ENCODE results near the gene FAM24B.

The FAM24B gene

GRCh38 chr10:122847782-122848604, 31.4 kb downstream of the FAM24B start:
- no peaks in the 10 kb centered on the region for H3K36me3 ChIP-seq (ENCODE audit: control insufficient read depth, insufficient read depth, low read length)
- H3K4me3 ChIP-seq (ENCODE audit: insufficient read depth, low read depth, low read length): no peak overlapping the region
- H3K27me3 ChIP-seq (ENCODE audit: control insufficient read depth, insufficient read depth, low read length, poor library complexity, severe bottlenecking): no peaks in the 10 kb centered on the region
- H3K9me3 ChIP-seq (ENCODE audit: control insufficient read depth, low read length): no peaks in the 10 kb centered on the region
- 94 to 96% methylated on average over 12 of the region's 12 CpGs for WGBS, 2 experiments
- no peak overlapping the region for H3K27ac ChIP-seq (ENCODE audit: insufficient read depth, low read depth, low read length, poor library complexity, severe bottlenecking)
- no peaks in the 10 kb centered on the region for H3K4me1 ChIP-seq (ENCODE audit: control insufficient read depth, insufficient read depth, low read length)

DNA sequence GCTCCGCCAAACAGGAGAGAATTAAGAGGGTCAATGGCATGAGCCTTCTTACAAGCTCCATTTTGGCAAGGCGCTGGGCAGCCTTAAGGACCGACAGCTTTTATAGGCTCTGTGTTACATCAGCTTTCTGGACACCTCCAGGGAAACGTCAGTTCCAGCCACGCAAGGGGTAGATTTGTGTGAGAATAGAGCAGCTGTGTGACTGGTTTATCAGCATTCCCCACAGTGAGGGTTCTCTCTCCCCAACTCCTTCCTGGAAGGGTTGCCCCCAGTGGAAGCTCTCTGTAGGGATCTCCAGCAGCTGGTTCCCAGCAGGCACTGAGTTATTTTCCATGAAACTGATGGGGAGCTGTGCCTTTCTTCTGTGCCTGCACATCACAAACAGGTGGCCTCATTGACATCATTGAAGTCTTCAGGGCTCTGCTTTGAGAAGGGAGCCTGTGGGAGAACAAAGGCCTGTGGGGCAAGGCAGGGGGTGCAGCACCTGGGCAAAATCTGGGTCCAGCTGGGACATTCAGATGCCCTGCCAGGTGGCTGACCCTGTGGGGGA, 33.5 kb downstream of the FAM24B start, which contains the start of gene CUZD1:
TSS of gene CUZD1 (minus strand) at position 75 of the 550 bp plus-strand sequence. CDS start at position 61, 14 bp downstream.
- no peaks in the 10 kb centered on the region for H3K9me3 ChIP-seq (ENCODE audit: control insufficient read depth, low read length)
- H3K4me3 ChIP-seq (ENCODE audit: insufficient read depth, low read depth, low read length): no peak within 1 kb of the TSS
- no peaks in the 10 kb centered on the region for H3K4me1 ChIP-seq (ENCODE audit: control insufficient read depth, insufficient read depth, low read length)
- H3K27me3 ChIP-seq (ENCODE audit: control insufficient read depth, insufficient read depth, low read length, poor library complexity, severe bottlenecking): no peaks in the 10 kb centered on the region
- WGBS, 2 experiments: 63 to 65% methylated on average over 5 of the region's 5 CpGs
- no peak within 1 kb of the TSS for H3K27ac ChIP-seq (ENCODE audit: insufficient read depth, low read depth, low read length, poor library complexity, severe bottlenecking)
- H3K36me3 ChIP-seq (ENCODE audit: control insufficient read depth, insufficient read depth, low read length): no peaks in the 10 kb centered on the region

- 93 to 95% methylated on average over 4 of the region's 4 CpGs for WGBS, 2 experiments
- Histone ChIP-seq H3K36me3 (ENCODE audit: control insufficient read depth, insufficient read depth, low read length) (no peaks in the 10 kb centered on the region), H3K9me3 (ENCODE audit: control insufficient read depth, low read length) (no peaks in the 10 kb centered on the region), H3K27me3 (ENCODE audit: control insufficient read depth, insufficient read depth, low read length, poor library complexity, severe bottlenecking) (no peaks in the 10 kb centered on the region), H3K4me3 (ENCODE audit: insufficient read depth, low read depth, low read length) (no peak overlapping the region), H3K4me1 (ENCODE audit: control insufficient read depth, insufficient read depth, low read length) (no peaks in the 10 kb centered on the region), H3K27ac (ENCODE audit: insufficient read depth, low read depth, low read length, poor library complexity, severe bottlenecking) (no peak overlapping the region)
Measured at GRCh38 chr10:122844146-122844545, 35.2 kb downstream of the FAM24B start.

GRCh38 chr10:122841569-122841968, 37.8 kb downstream of the FAM24B start:
- Histone ChIP-seq H3K27me3 (ENCODE audit: control insufficient read depth, insufficient read depth, low read length, poor library complexity, severe bottlenecking) (no peaks in the 10 kb centered on the region), H3K9me3 (ENCODE audit: control insufficient read depth, low read length) (no peaks in the 10 kb centered on the region), H3K4me3 (ENCODE audit: insufficient read depth, low read depth, low read length) (no peak overlapping the region), H3K36me3 (ENCODE audit: control insufficient read depth, insufficient read depth, low read length) (no peaks in the 10 kb centered on the region), H3K4me1 (ENCODE audit: control insufficient read depth, insufficient read depth, low read length) (no peaks in the 10 kb centered on the region), H3K27ac (ENCODE audit: insufficient read depth, low read depth, low read length, poor library complexity, severe bottlenecking) (no peak overlapping the region)

DNA sequence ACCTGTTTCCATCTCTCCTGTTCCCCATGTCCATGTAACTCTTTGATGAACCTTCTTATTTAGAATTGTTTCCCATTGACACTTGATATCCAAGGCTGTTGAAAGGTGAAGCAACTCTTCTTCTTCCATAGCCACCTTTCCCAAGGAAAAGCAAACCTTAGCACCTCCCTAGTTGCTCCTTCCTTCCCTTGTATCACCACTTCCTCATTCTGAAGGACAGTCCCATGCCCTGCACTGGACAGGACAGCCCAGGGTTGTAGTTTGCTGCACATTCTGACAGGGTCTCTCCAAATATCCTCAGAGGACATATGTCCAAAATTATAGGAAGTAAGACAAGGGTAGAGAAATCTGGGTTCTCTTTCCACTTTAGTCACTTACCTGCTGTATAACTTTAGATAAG, 39.9 kb downstream of the FAM24B start:
- Histone ChIP-seq H3K4me3 (ENCODE audit: insufficient read depth, low read depth, low read length) (no peak overlapping the region), H3K27me3 (ENCODE audit: control insufficient read depth, insufficient read depth, low read length, poor library complexity, severe bottlenecking) (no peaks in the 10 kb centered on the region), H3K9me3 (ENCODE audit: control insufficient read depth, low read length) (no peaks in the 10 kb centered on the region), H3K4me1 (ENCODE audit: control insufficient read depth, insufficient read depth, low read length) (no peaks in the 10 kb centered on the region), H3K27ac (ENCODE audit: insufficient read depth, low read depth, low read length, poor library complexity, severe bottlenecking) (no peak overlapping the region), H3K36me3 (ENCODE audit: control insufficient read depth, insufficient read depth, low read length) (peaks cover 5% of the 10 kb centered on the region)

DNA sequence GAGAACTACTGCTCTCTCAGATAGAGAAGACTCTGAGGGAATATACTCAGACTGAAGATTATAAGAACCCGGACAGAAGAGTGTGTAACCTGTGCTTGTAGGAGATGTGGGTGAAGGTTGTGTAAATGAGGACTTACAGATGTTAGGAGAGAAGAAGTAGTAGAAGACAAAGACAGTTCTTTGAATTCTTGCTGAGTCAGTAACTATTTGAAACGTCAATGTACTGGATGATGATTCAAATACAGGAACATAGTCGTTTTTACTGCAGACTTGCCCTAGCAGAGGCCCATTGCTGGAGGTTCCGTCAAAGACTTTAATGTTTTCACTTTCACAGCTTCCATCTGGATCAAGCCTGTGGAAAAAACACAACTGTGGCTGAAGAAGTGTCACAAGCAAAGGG, 40.5 kb downstream of the FAM24B start:
- Histone ChIP-seq H3K27ac (ENCODE audit: insufficient read depth, low read depth, low read length, poor library complexity, severe bottlenecking) (no peak overlapping the region), H3K27me3 (ENCODE audit: control insufficient read depth, insufficient read depth, low read length, poor library complexity, severe bottlenecking) (no peaks in the 10 kb centered on the region), H3K4me1 (ENCODE audit: control insufficient read depth, insufficient read depth, low read length) (no peaks in the 10 kb centered on the region), H3K36me3 (ENCODE audit: control insufficient read depth, insufficient read depth, low read length) (peaks cover 5% of the 10 kb centered on the region), H3K9me3 (ENCODE audit: control insufficient read depth, low read length) (no peaks in the 10 kb centered on the region), H3K4me3 (ENCODE audit: insufficient read depth, low read depth, low read length) (no peak overlapping the region)
- WGBS, 2 experiments: 92 to 95% methylated on average over 4 of the region's 4 CpGs

- peaks cover 5% of the 10 kb centered on the region for H3K36me3 ChIP-seq (ENCODE audit: control insufficient read depth, insufficient read depth, low read length)
- H3K9me3 ChIP-seq (ENCODE audit: control insufficient read depth, low read length): no peaks in the 10 kb centered on the region
- H3K4me1 ChIP-seq (ENCODE audit: control insufficient read depth, insufficient read depth, low read length): no peaks in the 10 kb centered on the region
- no peaks in the 10 kb centered on the region for H3K27me3 ChIP-seq (ENCODE audit: control insufficient read depth, insufficient read depth, low read length, poor library complexity, severe bottlenecking)
- 92 to 97% methylated on average over 1 to 2 of the region's 2 CpGs for WGBS, 2 experiments
- no peak overlapping the region for H3K4me3 ChIP-seq (ENCODE audit: insufficient read depth, low read depth, low read length)
- no peak overlapping the region for H3K27ac ChIP-seq (ENCODE audit: insufficient read depth, low read depth, low read length, poor library complexity, severe bottlenecking)
Measured at GRCh38 chr10:122835908-122836307, 43.5 kb downstream of the FAM24B start.

- H3K36me3 ChIP-seq (ENCODE audit: control insufficient read depth, insufficient read depth, low read length): peaks cover 2% of the 10 kb centered on the region
- WGBS, 2 experiments: 95 to 100% methylated on average over 1 of the region's 1 CpG
- H3K9me3 ChIP-seq (ENCODE audit: control insufficient read depth, low read length): no peaks in the 10 kb centered on the region
- H3K27ac ChIP-seq (ENCODE audit: insufficient read depth, low read depth, low read length, poor library complexity, severe bottlenecking): no peak overlapping the region
- H3K27me3 ChIP-seq (ENCODE audit: control insufficient read depth, insufficient read depth, low read length, poor library complexity, severe bottlenecking): no peaks in the 10 kb centered on the region
- no peak overlapping the region for H3K4me3 ChIP-seq (ENCODE audit: insufficient read depth, low read depth, low read length)
- peaks cover 4% of the 10 kb centered on the region for H3K4me1 ChIP-seq (ENCODE audit: control insufficient read depth, insufficient read depth, low read length)
Measured at GRCh38 chr10:122830965-122831353, 48.4 kb downstream of the FAM24B start.

DNA sequence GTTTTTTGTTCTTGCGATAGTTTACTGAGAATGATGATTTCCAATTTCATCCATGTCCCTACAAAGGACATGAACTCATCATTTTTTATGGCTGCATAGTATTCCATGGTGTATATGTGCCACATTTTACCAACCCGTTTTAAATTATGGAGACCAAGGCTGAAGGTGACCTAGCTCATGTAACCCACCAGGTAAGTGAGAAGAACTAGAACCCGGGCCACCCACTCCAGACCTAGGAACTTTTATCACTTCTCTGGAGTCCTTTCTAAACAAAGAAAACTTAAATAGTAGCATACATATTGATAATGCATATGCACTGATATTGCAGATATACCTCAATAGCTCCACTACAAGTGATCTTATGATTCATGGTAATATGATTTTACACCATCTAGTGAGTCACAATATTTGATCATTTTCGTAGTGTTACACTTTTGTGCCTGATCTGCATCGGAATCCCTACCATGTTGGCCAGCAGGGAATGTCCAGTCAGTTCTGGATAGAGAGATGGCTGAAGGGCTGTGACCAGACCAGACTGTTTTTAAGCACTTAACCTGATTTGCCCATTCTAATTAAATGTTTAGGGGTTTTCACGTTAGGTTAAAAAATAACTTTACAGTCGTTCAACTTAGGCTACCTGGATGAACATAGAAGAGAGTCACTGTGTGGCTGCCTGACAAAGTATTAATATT, 49.0 kb downstream of the FAM24B start:
- WGBS, 2 experiments: 93 to 96% methylated on average over 6 of the region's 7 CpGs
- Histone ChIP-seq H3K4me1 (ENCODE audit: control insufficient read depth, insufficient read depth, low read length) (peaks cover 4% of the 10 kb centered on the region), H3K36me3 (ENCODE audit: control insufficient read depth, insufficient read depth, low read length) (no peaks in the 10 kb centered on the region), H3K9me3 (ENCODE audit: control insufficient read depth, low read length) (no peaks in the 10 kb centered on the region), H3K27ac (ENCODE audit: insufficient read depth, low read depth, low read length, poor library complexity, severe bottlenecking) (no peak overlapping the region), H3K4me3 (ENCODE audit: insufficient read depth, low read depth, low read length) (no peak overlapping the region), H3K27me3 (ENCODE audit: control insufficient read depth, insufficient read depth, low read length, poor library complexity, severe bottlenecking) (no peaks in the 10 kb centered on the region)

DNA sequence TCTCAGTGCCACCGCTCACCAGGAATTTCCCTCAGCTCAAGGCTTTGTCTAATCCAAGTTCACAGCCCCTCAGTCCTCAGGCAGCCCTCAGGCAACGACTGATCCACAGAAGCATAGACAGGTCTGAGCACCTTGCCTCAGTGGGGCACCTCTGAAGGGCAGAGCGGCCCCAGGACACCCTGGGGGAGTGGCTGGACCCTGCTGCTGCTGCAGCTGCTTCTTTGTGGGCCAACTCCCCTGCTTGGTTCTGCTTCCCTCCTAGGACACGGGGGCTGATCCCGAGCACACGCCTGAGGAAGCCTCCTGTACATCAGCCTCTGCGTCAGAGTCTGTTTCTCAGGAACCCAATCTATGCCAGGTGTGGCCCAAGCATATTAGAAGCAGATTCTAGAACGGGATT, 49.9 kb downstream of the FAM24B start:
- Histone ChIP-seq H3K9me3 (ENCODE audit: control insufficient read depth, low read length) (no peaks in the 10 kb centered on the region), H3K36me3 (ENCODE audit: control insufficient read depth, insufficient read depth, low read length) (no peaks in the 10 kb centered on the region), H3K27me3 (ENCODE audit: control insufficient read depth, insufficient read depth, low read length, poor library complexity, severe bottlenecking) (no peaks in the 10 kb centered on the region), H3K4me3 (ENCODE audit: insufficient read depth, low read depth, low read length) (no peak overlapping the region), H3K4me1 (ENCODE audit: control insufficient read depth, insufficient read depth, low read length) (peaks cover 4% of the 10 kb centered on the region), H3K27ac (ENCODE audit: insufficient read depth, low read depth, low read length, poor library complexity, severe bottlenecking) (no peak overlapping the region)
- 81% methylated on average over 8 of the region's 8 CpGs for WGBS, 2 experiments

All from ectodermal cell (in vitro differentiated cells).